ENCODE measurements around the gene ABHD1. TPM values are rescaled to one million over a fixed set of nuclear protein-coding genes. Genes with fewer than 3 reads are reported as not detected.

ABHD1 gene
- total RNA-seq, 4 donors from 2014 or later, result 0.50 to 1.1 (median 0.65) TPM; not detected in 1

DNA sequence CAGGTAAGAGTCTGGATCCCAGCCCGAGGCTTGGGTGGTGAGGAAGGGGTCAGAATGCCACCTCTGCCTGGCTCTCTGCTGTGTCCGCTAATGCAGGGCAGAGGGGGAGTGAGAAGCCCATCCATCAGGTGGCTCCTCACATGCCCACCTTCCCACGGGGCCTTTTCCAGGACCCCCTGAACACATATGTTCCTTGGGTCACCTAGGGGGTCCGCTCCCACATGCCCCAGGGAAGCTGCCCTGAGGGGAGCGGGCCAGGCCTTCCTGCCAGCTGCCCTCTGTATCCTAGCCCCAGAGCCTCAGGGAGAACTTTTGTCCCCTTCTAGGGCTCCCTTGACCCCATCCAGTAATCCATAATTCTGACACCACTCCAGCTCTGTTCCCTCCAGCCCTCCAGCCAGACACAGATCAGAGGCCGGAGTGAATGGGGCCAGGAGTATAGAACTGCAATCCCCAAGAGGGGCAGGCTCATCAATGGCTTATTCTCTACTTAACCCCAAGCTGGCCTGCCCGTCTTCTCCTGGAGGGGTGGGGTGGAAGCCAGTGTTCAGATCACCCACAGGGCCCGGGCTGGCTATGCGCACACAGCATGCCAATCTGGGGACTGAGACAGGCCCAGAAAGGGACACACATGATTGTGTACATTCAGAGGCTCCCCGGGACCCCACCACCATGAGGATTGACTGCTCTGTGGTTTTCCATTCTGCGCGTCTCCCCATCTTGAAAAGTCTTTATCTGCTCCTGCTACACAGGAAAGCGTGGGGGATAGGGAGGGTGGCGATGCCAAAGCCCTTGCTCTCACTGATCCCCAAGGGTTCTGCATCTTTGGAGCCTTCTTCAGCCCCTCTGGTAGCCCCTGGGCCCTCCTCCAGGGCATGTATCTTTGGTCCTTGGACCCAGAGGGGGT lies 44.1 kb upstream of the ABHD1 start:
- TF ChIP-seq, protein P1, sequence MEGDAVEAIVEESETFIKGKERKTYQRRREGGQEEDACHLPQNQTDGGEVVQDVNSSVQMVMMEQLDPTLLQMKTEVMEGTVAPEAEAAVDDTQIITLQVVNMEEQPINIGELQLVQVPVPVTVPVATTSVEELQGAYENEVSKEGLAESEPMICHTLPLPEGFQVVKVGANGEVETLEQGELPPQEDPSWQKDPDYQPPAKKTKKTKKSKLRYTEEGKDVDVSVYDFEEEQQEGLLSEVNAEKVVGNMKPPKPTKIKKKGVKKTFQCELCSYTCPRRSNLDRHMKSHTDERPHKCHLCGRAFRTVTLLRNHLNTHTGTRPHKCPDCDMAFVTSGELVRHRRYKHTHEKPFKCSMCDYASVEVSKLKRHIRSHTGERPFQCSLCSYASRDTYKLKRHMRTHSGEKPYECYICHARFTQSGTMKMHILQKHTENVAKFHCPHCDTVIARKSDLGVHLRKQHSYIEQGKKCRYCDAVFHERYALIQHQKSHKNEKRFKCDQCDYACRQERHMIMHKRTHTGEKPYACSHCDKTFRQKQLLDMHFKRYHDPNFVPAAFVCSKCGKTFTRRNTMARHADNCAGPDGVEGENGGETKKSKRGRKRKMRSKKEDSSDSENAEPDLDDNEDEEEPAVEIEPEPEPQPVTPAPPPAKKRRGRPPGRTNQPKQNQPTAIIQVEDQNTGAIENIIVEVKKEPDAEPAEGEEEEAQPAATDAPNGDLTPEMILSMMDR (IDR thresholded peaks at IDR 0.05), result no peak

DNA sequence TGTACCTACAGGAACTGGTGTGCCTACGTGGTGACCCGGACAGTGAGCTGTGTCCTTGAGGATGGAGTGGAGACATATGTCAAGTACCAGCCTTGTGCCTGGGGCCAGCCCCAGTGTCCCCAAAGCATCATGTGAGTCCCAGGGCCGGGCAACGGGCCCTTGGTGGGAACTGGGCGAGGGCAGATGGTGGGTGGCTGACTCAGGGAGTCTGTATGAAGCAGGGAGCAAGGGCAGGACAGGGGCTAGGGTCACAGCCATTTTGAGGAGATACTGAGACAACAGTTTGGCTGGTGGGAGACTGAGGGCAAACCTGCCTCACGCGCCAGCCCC lies 43.5 kb upstream of the ABHD1 start:
- DNase-seq (ENCODE audit: low spot score) (no peak), ATAC-seq (ENCODE audit: low FRiP score) (no peak)
- TF ChIP-seq, protein P1 (IDR thresholded peaks at IDR 0.05), result no peak

More for the DNA sequence above, 44.1 kb upstream of the ABHD1 start:
- DNase-seq (ENCODE audit: low spot score) (no peak), ATAC-seq (ENCODE audit: low FRiP score) (no peak)

DNA sequence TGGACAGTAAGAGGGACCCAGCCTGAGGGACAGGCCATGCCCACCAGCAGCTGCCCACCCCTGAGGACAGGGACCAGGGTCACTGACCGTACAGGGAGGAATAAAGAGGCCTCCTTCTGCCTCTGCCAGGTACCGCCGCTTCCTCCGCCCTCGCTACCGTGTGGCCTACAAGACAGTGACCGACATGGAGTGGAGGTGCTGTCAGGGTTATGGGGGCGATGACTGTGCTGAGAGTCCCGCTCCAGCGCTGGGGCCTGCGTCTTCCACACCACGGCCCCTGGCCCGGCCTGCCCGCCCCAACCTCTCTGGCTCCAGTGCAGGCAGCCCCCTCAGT lies 43.0 kb upstream of the ABHD1 start:
- DNase-seq (ENCODE audit: low spot score) (no peak), ATAC-seq (ENCODE audit: low FRiP score) (no peak)
- TF ChIP-seq, protein P1 (IDR thresholded peaks at IDR 0.05), result no peak

DNA sequence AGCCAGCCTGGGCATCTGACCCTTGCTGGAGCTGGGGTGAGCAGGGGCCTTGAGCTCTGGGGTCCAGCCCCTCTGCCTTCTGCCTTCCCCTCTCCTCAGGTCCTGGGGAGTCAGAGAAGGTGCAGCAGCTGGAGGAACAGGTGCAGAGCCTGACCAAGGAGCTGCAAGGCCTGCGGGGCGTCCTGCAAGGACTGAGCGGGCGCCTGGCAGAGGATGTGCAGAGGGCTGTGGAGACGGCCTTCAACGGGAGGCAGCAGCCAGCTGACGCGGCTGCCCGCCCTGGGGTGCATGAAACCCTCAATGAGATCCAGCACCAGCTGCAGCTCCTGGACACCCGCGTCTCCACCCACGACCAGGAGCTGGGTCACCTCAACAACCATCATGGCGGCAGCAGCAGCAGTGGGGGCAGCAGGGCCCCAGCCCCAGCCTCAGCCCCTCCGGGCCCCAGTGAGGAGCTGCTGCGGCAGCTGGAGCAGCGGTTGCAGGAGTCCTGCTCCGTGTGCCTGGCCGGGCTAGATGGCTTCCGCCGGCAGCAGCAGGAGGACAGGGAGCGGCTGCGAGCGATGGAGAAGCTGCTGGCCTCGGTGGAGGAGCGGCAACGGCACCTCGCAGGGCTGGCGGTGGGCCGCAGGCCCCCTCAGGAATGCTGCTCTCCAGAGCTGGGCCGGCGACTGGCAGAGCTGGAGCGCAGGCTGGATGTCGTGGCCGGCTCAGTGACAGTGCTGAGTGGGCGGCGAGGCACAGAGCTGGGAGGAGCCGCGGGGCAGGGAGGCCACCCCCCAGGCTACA lies 41.4 kb upstream of the ABHD1 start:
- ATAC-seq (ENCODE audit: low FRiP score) (no peak), DNase-seq (ENCODE audit: low spot score) (no peak)
- TF ChIP-seq, protein P1 (IDR thresholded peaks at IDR 0.05), result no peak

DNA sequence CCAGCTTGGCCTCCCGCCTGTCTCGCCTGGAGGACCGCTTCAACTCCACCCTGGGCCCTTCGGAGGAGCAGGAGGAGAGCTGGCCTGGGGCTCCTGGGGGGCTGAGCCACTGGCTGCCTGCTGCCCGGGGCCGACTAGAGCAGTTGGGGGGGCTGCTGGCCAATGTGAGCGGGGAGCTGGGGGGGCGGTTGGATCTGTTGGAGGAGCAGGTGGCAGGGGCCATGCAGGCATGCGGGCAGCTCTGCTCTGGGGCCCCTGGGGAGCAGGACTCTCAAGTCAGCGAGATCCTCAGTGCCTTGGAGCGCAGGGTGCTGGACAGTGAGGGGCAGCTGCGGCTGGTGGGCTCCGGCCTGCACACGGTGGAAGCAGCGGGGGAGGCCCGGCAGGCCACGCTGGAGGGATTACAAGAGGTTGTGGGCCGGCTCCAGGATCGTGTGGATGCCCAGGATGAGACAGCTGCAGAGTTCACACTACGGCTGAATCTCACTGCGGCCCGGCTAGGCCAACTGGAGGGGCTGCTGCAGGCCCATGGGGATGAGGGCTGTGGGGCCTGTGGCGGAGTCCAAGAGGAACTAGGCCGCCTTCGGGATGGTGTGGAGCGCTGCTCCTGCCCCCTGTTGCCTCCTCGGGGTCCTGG lies 40.7 kb upstream of the ABHD1 start:
- ATAC-seq (ENCODE audit: low FRiP score) (no peak), DNase-seq (ENCODE audit: low spot score) (no peak)
- TF ChIP-seq, protein P1 (IDR thresholded peaks at IDR 0.05), result no peak

DNA sequence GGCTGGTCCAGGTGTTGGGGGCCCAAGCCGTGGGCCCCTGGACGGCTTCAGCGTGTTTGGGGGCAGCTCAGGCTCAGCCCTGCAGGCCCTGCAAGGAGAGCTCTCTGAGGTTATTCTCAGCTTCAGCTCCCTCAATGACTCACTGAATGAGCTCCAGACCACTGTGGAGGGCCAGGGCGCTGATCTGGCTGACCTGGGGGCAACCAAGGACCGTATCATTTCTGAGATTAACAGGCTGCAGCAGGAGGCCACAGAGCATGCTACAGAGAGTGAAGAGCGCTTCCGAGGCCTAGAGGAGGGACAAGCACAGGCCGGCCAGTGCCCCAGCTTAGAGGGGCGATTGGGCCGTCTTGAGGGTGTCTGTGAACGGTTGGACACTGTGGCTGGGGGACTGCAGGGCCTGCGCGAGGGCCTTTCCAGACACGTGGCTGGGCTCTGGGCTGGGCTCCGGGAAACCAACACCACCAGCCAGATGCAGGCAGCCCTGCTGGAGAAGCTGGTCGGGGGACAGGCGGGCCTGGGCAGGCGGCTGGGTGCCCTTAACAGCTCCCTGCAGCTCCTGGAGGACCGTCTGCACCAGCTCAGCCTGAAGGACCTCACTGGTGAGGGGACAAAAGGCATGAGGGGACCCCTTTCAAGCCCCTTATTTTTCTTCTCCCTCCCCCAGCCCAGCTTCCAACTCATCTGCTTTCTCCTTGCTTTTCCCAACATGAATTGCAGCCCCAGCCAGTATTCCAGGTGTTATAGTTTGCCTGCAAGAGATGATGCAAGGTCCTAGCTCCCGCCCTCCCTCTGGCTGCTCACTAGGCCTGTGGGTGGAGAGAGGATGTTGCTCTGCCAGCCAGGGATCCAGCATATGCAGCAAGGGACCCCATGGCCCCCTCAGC lies 40.0 kb upstream of the ABHD1 start:
- TF ChIP-seq, protein P1 (IDR thresholded peaks at IDR 0.05), result no peak
- no peak for ATAC-seq (ENCODE audit: low FRiP score)
- DNase-seq (ENCODE audit: low spot score), result no peak

Measured in omental fat pad (tissue), 4 donors.